MCF 10A (cell line): ENCODE results near the gene DRD1. TPM values are rescaled to one million over a fixed set of nuclear protein-coding genes. Genes with fewer than 3 reads are reported as not detected.

ENCODE experiments used
- BruUV-seq: library from RNA; stranded (reverse); fragments of 400-500 nt; replicated peaks from 2 replicates; lab custom pipeline; 2021; lab: Mats Ljungman, UMichigan
- CTCF ChIA-PET: fragments of 300-600 bp; sonication (Branson Sonifier 250); formaldehyde crosslinking; extraction: SDS; loops from one replicate; lab custom pipeline; 2021; ENCODE audit warnings: antibody characterized with exemption, inconsistent platforms; lab: Yijun Ruan, JAX
- POLR2A ChIA-PET: fragments of 300-600, 350-650 bp; sonication (Branson Sonifier 250); formaldehyde crosslinking; extraction: SDS; loops from one replicate; lab custom pipeline; 2020; ENCODE audit warnings: antibody characterized with exemption, inconsistent platforms; lab: Yijun Ruan, JAX
- DNase-seq: peaks from one replicate; pipeline ENCODE4 v3.0.0-alpha.2; 2018; ENCODE audit not compliant: unreplicated experiment
- H3K27ac Mint-ChIP-seq: one replicate; pipeline ENCODE4 v1.8.0; 2022; ENCODE audit warnings: mild to moderate bottlenecking, low read depth, mixed read lengths; ENCODE audit not compliant: unreplicated experiment
- H3K27me3 Mint-ChIP-seq: one replicate; pipeline ENCODE4 v1.8.0; 2022; ENCODE audit warnings: mixed read lengths; ENCODE audit not compliant: insufficient read depth, unreplicated experiment
- H3K36me3 Mint-ChIP-seq: one replicate; pipeline ENCODE4 v1.8.0; 2022; ENCODE audit warnings: mild to moderate bottlenecking, moderate library complexity, mixed read lengths; ENCODE audit not compliant: insufficient read depth, unreplicated experiment
- H3K4me1 Mint-ChIP-seq: one replicate; pipeline ENCODE4 v1.8.0; 2022; ENCODE audit warnings: mixed read lengths; ENCODE audit not compliant: insufficient read depth, unreplicated experiment
- H3K4me3 Mint-ChIP-seq: one replicate; pipeline ENCODE4 v1.8.0; 2022; ENCODE audit warnings: mild to moderate bottlenecking, moderate library complexity, mixed read lengths; ENCODE audit not compliant: unreplicated experiment
- H3K9me3 Mint-ChIP-seq: one replicate; pipeline ENCODE4 v1.8.0; 2022; ENCODE audit warnings: mixed read lengths; ENCODE audit not compliant: unreplicated experiment
- intact Hi-C: fragments of 100-400 bp; cut with micrococcal nuclease; formaldehyde crosslinking; loops from 2 replicates; pipeline ENCODE4 v1.14.1; 2022
- total RNA-seq: library from RNA; stranded (reverse); gene quantifications from 2 replicates; pipeline ENCODE4 v1.2.3, GENCODE V29; 2022
- TF ChIP-seq, protein P1 (sequence below): fragments of 200-600 bp; IDR thresholded peaks from one replicate; pipeline ENCODE4 v1.8.0; 2022; ENCODE audit warnings: antibody characterized with exemption, mild to moderate bottlenecking; ENCODE audit not compliant: unreplicated experiment

DRD1 gene
- total RNA-seq, 1 experiment from 2014 or later: not detected

DNA sequence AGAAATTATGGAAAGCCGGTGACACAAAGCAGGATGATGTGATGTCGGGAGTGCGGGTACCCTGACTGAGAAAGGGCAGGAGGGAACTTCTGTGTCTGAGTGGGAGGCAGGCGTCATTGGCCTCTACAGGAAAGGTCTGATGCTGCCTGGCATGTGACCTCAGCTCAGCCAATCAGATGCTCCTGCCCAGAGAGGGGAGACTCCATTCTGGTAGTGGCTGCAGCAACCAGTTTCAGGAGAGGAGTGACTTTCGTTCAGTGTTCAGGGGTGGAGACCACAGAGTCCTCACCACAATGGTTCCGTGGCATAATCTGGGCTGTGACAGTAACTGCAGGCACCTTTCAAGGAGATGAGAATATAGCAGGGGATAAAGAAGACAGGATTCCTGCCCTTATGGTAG, 27.6 kb upstream of the DRD1 start:
- ChIA-PET CTCF (interaction anchor here (0.8 to 1.5 kb wide), 3 partner anchors 8 to 521 kb away, joined by 3 to 5 read pairs (median 4); no protein-coding TSS in a partner anchor), POLR2A (no interaction called here)
- Mint-ChIP-seq H3K27ac (no peak overlapping the region), H3K4me3 (no peak overlapping the region), H3K4me1 (peaks cover 6% of the 10 kb centered on the region), H3K9me3 (no peaks in the 10 kb centered on the region), H3K36me3 (no peaks in the 10 kb centered on the region), H3K27me3 (peaks cover 30% of the 10 kb centered on the region)
- intact Hi-C loops: no loop called here
- BruUV-seq: no TSS peak
- TF ChIP-seq, protein P1, sequence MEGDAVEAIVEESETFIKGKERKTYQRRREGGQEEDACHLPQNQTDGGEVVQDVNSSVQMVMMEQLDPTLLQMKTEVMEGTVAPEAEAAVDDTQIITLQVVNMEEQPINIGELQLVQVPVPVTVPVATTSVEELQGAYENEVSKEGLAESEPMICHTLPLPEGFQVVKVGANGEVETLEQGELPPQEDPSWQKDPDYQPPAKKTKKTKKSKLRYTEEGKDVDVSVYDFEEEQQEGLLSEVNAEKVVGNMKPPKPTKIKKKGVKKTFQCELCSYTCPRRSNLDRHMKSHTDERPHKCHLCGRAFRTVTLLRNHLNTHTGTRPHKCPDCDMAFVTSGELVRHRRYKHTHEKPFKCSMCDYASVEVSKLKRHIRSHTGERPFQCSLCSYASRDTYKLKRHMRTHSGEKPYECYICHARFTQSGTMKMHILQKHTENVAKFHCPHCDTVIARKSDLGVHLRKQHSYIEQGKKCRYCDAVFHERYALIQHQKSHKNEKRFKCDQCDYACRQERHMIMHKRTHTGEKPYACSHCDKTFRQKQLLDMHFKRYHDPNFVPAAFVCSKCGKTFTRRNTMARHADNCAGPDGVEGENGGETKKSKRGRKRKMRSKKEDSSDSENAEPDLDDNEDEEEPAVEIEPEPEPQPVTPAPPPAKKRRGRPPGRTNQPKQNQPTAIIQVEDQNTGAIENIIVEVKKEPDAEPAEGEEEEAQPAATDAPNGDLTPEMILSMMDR: no peak
- no peak for DNase-seq

DNA sequence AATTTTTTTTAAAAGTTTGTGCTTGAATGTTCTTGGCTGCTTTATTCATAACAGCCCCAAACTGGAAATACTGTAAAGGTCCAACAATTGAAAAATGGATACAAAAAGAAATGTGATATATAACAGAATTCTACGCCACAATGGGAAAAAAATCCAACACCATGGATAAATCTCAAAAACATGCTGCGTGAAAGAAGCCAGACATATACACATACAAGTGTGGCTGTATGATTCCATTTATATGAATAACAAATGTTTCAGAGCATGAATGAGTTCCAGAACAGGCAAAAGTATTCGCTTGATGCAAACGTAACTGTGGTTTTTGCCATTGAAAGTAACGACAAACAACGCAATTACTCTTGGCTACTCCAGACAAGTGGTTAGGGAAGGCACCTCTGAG, 27.2 kb upstream of the DRD1 start:
- POLR2A ChIA-PET: no interaction called here
- peaks cover 28% of the 10 kb centered on the region for H3K27me3 Mint-ChIP-seq
- peaks cover 11% of the 10 kb centered on the region for H3K4me1 Mint-ChIP-seq
- DNase-seq: no peak
- CTCF ChIA-PET: interaction anchor here (1.2 to 1.3 kb wide), 2 partner anchors 8 to 11 kb away, joined by 3 to 4 read pairs; no protein-coding TSS in a partner anchor
- intact Hi-C loops: no loop called here
- H3K36me3 Mint-ChIP-seq: no peaks in the 10 kb centered on the region
- TF ChIP-seq, protein P1: no peak
- H3K4me3 Mint-ChIP-seq: no peak overlapping the region
- no peak overlapping the region for H3K27ac Mint-ChIP-seq
- BruUV-seq: no TSS peak
- H3K9me3 Mint-ChIP-seq: no peaks in the 10 kb centered on the region

DNA sequence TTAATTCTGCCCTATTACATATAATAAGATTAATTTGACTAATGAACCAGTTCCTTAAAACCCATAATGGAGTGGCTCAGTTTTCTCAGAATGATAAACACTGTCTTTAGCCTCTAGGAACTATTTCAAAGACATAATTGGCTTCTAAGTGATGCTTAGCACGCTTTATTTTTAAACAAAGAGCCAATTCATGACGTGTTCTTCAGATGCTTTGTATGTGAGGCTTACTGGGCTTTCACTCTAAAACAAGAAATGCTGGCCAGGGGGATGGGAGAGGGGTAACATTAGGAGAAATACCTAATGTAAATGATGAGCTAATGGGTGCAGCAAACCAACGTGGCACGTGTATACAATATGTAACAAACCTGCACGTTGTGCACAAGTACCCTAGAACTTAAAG, 26.8 kb upstream of the DRD1 start:
- ChIA-PET POLR2A (no interaction called here), CTCF (interaction anchor here (0.6 to 1.2 kb wide), 2 partner anchors 11 to 515 kb away, joined by 4 read pairs; no protein-coding TSS in a partner anchor)
- intact Hi-C loops: no loop called here
- H3K9me3 Mint-ChIP-seq: no peaks in the 10 kb centered on the region
- peaks cover 24% of the 10 kb centered on the region for H3K27me3 Mint-ChIP-seq
- no peaks in the 10 kb centered on the region for H3K36me3 Mint-ChIP-seq
- TF ChIP-seq, protein P1: no peak
- no peak for DNase-seq
- H3K4me3 Mint-ChIP-seq: no peak overlapping the region
- peaks cover 11% of the 10 kb centered on the region for H3K4me1 Mint-ChIP-seq
- H3K27ac Mint-ChIP-seq: peak overlapping the region; percentile 13
- no TSS peak for BruUV-seq

DNA sequence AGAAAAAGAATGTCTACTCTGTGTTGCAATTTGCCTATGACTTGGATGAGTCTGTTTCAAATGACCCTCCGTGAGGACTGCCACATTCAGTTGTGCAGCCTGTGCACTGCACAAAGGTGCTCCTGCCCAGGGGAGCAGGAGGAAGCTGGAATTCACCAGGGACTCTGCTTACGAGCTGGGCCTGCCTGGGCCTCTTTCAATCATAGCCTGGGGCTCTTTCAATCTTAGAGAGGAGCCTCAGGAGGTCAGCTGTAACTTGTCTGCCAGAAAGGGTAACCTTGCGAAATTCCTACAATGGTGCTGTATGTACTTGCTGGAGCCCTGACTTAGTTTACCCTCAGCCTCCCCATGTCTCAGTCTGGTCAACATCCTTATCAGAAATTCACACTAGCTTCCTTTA, 25.9 kb upstream of the DRD1 start:
- intact Hi-C loops: no loop called here
- no peak for DNase-seq
- no peaks in the 10 kb centered on the region for H3K36me3 Mint-ChIP-seq
- no TSS peak for BruUV-seq
- TF ChIP-seq, protein P1: no peak
- H3K4me1 Mint-ChIP-seq: peaks cover 11% of the 10 kb centered on the region
- CTCF ChIA-PET: interaction anchor here (0.9 to 1.2 kb wide), 2 partner anchors 10 to 11 kb away, joined by 4 to 5 read pairs; no protein-coding TSS in a partner anchor
- H3K4me3 Mint-ChIP-seq: no peak overlapping the region
- H3K27ac Mint-ChIP-seq: peak overlapping the region; percentile 13
- H3K27me3 Mint-ChIP-seq: peaks cover 15% of the 10 kb centered on the region
- POLR2A ChIA-PET: interaction anchor here (0.9 kb wide), 1 partner anchor 8 kb away, joined by 6 read pairs; the partner anchor contains the start of gene SFXN1
- no peaks in the 10 kb centered on the region for H3K9me3 Mint-ChIP-seq
